Measurements from ENCODE around the gene NFATC2. TPM values are rescaled to one million over a fixed set of nuclear protein-coding genes. Genes with fewer than 3 reads are reported as not detected.

The NFATC2 gene
- total RNA-seq, 1 donor = 0.36 TPM

GRCh38 chr20:51573576-51574243 is 31.2 kb upstream of the NFATC2 start:
- H2AFZ ChIP-seq (ENCODE audit: low read length) = no peak overlapping the region
- H4K20me1 ChIP-seq (ENCODE audit: insufficient read depth, low read length) = no peaks in the 10 kb centered on the region
- H3K9me3 ChIP-seq (ENCODE audit: low read depth, low read length) = no peaks in the 10 kb centered on the region
- H3K79me2 ChIP-seq (ENCODE audit: insufficient read depth, low read length) = no peaks in the 10 kb centered on the region
- H3K4me1 ChIP-seq (ENCODE audit: insufficient read depth, low read length) = peaks cover 13% of the 10 kb centered on the region
- TF ChIP-seq, protein P1, sequence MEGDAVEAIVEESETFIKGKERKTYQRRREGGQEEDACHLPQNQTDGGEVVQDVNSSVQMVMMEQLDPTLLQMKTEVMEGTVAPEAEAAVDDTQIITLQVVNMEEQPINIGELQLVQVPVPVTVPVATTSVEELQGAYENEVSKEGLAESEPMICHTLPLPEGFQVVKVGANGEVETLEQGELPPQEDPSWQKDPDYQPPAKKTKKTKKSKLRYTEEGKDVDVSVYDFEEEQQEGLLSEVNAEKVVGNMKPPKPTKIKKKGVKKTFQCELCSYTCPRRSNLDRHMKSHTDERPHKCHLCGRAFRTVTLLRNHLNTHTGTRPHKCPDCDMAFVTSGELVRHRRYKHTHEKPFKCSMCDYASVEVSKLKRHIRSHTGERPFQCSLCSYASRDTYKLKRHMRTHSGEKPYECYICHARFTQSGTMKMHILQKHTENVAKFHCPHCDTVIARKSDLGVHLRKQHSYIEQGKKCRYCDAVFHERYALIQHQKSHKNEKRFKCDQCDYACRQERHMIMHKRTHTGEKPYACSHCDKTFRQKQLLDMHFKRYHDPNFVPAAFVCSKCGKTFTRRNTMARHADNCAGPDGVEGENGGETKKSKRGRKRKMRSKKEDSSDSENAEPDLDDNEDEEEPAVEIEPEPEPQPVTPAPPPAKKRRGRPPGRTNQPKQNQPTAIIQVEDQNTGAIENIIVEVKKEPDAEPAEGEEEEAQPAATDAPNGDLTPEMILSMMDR (IDR thresholded peaks at IDR 0.05; ENCODE audit: extremely low read depth, low read depth, low read length) = no peak
- H3K27ac ChIP-seq (ENCODE audit: low read depth, low read length) = peak overlapping the region; percentile 32
- H3K4me2 ChIP-seq (ENCODE audit: insufficient read depth, low read length) = peak overlapping the region; percentile 54
- peak; percentile 89 for DNase-seq (ENCODE audit: insufficient read length, low spot score, missing footprints)
- no peak overlapping the region for H3K4me3 ChIP-seq (ENCODE audit: insufficient read depth, low read length)
- no peaks in the 10 kb centered on the region for H3K27me3 ChIP-seq (ENCODE audit: insufficient read depth, low read length)
- H3K36me3 ChIP-seq (ENCODE audit: insufficient read depth, low read length) = no peaks in the 10 kb centered on the region

DNA sequence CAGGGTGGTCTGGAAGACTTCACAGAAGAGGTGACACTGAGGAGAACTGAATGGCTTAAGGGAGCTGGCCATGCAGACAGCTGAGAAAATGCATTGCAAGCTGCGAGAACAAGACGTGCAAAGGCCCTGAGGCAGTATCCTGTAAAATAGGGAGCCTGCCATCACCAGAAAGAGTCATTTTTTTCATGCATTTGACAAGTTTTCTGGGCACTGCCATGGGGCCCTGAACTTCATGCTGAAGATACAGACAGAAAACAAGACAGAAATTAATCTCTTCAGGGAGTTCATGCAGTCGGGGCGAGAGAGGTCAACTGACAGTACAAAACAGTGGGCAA is 28.9 kb upstream of the NFATC2 start:
- Histone ChIP-seq H3K4me2 (ENCODE audit: insufficient read depth, low read length) (no peak overlapping the region), H3K9me3 (ENCODE audit: low read depth, low read length) (no peaks in the 10 kb centered on the region), H3K27ac (ENCODE audit: low read depth, low read length) (no peak overlapping the region), H3K27me3 (ENCODE audit: insufficient read depth, low read length) (peaks cover 7% of the 10 kb centered on the region), H4K20me1 (ENCODE audit: insufficient read depth, low read length) (no peaks in the 10 kb centered on the region), H3K4me1 (ENCODE audit: insufficient read depth, low read length) (peaks cover 13% of the 10 kb centered on the region), H3K79me2 (ENCODE audit: insufficient read depth, low read length) (no peaks in the 10 kb centered on the region), H3K36me3 (ENCODE audit: insufficient read depth, low read length) (no peaks in the 10 kb centered on the region), H2AFZ (ENCODE audit: low read length) (no peak overlapping the region), H3K4me3 (ENCODE audit: insufficient read depth, low read length) (no peak overlapping the region)
- no peak for DNase-seq (ENCODE audit: insufficient read length, low spot score, missing footprints)
- TF ChIP-seq, protein P1 (IDR thresholded peaks at IDR 0.05; ENCODE audit: extremely low read depth, low read depth, low read length) = no peak

DNA sequence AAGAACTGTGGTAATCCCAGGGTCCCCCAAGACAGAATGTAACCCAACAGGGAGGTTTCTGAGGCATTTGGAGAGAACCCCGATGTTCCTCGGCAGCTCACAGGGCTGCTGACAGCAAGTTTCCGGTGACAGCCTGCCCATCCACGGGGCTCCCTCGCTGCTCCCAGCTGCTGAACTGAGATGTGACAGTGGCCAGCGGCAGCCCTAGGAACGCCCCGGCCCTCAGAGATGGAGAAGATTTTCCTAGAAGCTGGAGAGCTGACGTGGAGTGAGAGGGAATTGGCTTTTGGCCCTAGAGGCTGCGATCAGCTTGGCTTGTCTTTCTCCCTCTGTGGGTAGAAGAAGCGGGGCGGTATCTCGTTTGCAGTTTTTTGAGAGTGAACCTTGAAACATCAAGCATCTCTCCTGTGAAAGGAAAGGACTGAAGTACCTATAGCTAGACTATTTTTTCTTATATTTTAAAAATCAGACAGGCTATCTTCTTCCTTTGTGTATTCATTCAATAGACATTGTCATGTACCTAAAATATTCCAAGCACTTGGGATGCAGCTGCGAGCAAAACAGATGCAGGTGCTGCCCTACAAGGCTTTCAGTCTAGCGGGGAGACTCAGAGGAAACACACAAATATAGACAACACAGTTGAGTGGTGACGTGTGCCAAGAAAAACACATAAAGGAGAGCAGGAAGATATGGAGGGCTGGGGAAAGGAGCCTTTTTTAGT is 28.4 kb upstream of the NFATC2 start:
- Histone ChIP-seq H3K27ac (ENCODE audit: low read depth, low read length) (no peak overlapping the region), H3K4me1 (ENCODE audit: insufficient read depth, low read length) (peaks cover 18% of the 10 kb centered on the region), H3K36me3 (ENCODE audit: insufficient read depth, low read length) (no peaks in the 10 kb centered on the region), H3K79me2 (ENCODE audit: insufficient read depth, low read length) (no peaks in the 10 kb centered on the region), H3K27me3 (ENCODE audit: insufficient read depth, low read length) (peaks cover 7% of the 10 kb centered on the region), H3K4me3 (ENCODE audit: insufficient read depth, low read length) (peak overlapping the region; percentile 30), H4K20me1 (ENCODE audit: insufficient read depth, low read length) (no peaks in the 10 kb centered on the region), H3K4me2 (ENCODE audit: insufficient read depth, low read length) (peak overlapping the region; percentile 17), H2AFZ (ENCODE audit: low read length) (peak overlapping the region; percentile 44), H3K9me3 (ENCODE audit: low read depth, low read length) (no peaks in the 10 kb centered on the region)
- no peak for DNase-seq (ENCODE audit: insufficient read length, low spot score, missing footprints)
- TF ChIP-seq, protein P1 (IDR thresholded peaks at IDR 0.05; ENCODE audit: extremely low read depth, low read depth, low read length) = no peak
